Measurements from ENCODE around the gene NT5C3B. TPM values are rescaled to one million over a fixed set of nuclear protein-coding genes. Genes with fewer than 3 reads are reported as not detected.
A peak's percentile ranks its signal among the peaks of the same experiment; 100 is the strongest.

NT5C3B gene
- total and polyA plus RNA-seq, 12 donors, result 14.5 to 48.5 (median 21.4) TPM

DNA sequence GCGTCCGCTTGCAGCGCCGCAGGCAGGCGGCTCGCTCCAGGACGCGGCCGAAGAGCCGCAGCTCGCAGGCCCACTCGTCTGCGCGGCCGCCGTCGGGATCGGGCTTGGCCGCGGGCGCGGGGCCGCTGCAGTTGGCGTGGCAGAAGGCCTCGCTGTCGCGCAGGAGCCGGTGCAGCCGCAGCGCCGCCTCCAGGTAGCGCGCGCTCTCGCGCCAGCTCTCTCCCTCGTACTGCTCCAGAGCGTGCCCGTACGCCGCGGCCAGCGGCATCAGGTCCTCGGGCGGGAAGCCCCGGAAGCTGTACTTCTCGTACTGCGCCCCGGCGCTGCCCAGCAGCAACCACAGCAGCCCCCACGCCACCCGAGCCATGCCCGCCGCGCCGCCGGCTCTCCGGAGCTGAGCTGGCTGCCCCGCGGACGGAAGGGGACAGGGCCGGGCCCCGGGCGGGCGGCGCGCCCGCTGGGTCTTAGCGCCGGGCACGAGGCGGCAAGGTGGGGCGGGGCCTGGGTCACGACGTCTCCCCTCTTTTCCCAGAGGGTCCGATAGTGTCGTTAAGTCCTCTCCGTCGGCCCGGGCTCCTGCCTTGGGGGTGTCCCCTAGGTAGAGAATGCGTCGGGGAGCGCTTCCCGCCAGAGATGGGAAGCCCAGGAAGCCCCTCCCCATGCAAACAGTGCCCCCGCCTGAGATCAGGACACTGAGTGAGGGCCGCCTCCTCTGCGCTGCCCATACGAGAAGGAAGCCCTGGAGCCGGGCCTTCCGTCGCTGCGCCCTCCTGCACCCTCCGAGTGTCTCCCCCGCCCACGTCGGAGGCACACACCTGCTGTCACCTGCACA is 24.3 kb downstream of the NT5C3B start, which contains the start of gene P3H4:
TSS of gene P3H4 (minus strand) at position 401 of the 832 bp plus-strand sequence. CDS start at position 367, 34 bp downstream.
- peaks cover 0 to 32% (median 0%) of the 10 kb centered on the region in 7 donors for H3K27me3 ChIP-seq
- ATAC-seq (peak; percentile 76 to 89 (median 86)), DNase-seq (peak; percentile 68 to 83)
- intact Hi-C loops (cut with DNase I), result loop anchor here in 2 of 10 donors (2.0 to 5.0 kb wide), 2 partner anchors 39 to 49 kb away; no protein-coding TSS in a partner anchor
- 0% methylated on average over 93 to 96 of the region's 96 CpGs for WGBS, 2 donors
- peaks cover 0 to 5% (median 0%) of the 10 kb centered on the region in 9 donors for H3K36me3 ChIP-seq
- no peaks in the 10 kb centered on the region for H3K9me3 ChIP-seq
- H3K27ac ChIP-seq, result peak within 1 kb of the TSS; percentile 17 to 82 (median 74)
- peaks cover 6 to 35% (median 31%) of the 10 kb centered on the region in 9 donors for H3K4me1 ChIP-seq
- peak within 1 kb of the TSS; percentile 38 to 97 (median 74) for H3K4me3 ChIP-seq
- TF ChIP-seq, protein P1, sequence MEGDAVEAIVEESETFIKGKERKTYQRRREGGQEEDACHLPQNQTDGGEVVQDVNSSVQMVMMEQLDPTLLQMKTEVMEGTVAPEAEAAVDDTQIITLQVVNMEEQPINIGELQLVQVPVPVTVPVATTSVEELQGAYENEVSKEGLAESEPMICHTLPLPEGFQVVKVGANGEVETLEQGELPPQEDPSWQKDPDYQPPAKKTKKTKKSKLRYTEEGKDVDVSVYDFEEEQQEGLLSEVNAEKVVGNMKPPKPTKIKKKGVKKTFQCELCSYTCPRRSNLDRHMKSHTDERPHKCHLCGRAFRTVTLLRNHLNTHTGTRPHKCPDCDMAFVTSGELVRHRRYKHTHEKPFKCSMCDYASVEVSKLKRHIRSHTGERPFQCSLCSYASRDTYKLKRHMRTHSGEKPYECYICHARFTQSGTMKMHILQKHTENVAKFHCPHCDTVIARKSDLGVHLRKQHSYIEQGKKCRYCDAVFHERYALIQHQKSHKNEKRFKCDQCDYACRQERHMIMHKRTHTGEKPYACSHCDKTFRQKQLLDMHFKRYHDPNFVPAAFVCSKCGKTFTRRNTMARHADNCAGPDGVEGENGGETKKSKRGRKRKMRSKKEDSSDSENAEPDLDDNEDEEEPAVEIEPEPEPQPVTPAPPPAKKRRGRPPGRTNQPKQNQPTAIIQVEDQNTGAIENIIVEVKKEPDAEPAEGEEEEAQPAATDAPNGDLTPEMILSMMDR (IDR thresholded peaks at IDR 0.05), result peak; percentile 46 to 87 (median 72)

GRCh38 chr17:41810659-41811548 is 25.1 kb downstream of the NT5C3B start:
- H3K36me3 ChIP-seq, result peaks cover 0 to 9% (median 0%) of the 10 kb centered on the region in 9 donors
- peaks cover 6 to 35% (median 31%) of the 10 kb centered on the region in 9 donors for H3K4me1 ChIP-seq
- ATAC-seq (peak in 2 of 8 donors; percentile 5 to 6), DNase-seq (no peak)
- peak overlapping the region; percentile 17 to 82 (median 74) for H3K27ac ChIP-seq
- peak overlapping the region; percentile 38 to 97 (median 74) for H3K4me3 ChIP-seq
- TF ChIP-seq, protein P1 (IDR thresholded peaks at IDR 0.05), result no peak
- 28 to 30% methylated on average over 58 of the region's 58 CpGs for WGBS, 2 donors
- intact Hi-C loops (cut with DNase I), result loop anchor here in 2 of 10 donors (2.0 to 5.0 kb wide), 2 partner anchors 39 to 50 kb away; no protein-coding TSS in a partner anchor
- H3K9me3 ChIP-seq, result no peaks in the 10 kb centered on the region
- H3K27me3 ChIP-seq, result peaks cover 0 to 32% (median 0%) of the 10 kb centered on the region in 7 donors

DNA sequence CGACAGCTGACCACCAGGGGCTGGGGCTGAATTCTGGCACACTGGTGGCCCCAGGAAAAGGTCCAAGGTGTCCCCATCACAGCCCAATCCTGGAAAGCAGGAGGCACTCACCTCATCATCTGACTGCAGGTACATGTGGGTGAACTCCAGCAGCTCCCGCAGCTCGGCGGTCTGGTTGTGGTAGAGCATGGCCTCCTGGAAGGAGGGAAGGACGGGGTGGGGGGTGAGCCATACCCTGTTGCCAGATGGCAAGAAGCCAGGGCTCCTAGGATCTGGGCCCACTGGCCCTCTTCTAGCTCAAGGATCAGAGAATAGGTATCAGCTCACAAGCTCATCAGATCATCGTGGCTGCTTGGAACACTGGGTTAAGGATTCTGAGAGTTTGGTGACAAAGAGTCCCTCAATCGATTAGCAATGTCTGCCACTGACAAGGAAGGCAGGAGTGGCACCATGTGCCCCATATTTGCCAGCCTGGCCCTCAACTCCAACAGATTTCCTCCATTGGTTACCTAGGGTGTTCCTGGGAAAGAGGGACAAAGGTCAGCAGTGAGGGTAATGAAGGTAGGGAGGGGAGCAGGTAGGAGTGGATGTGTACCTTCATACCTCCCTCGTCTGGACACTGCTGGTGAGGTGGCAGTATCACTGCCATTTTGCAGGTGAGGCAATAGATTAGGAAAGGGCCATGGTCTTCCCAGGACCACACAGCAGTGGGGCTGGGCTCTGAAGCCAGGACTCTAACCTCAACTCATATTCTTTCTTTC is 29.2 kb downstream of the NT5C3B start:
- intact Hi-C loops (cut with DNase I), result no loop called here
- H3K4me3 ChIP-seq, result no peak overlapping the region
- H3K36me3 ChIP-seq, result peaks cover 0 to 15% (median 0%) of the 10 kb centered on the region in 9 donors
- peaks cover 0 to 19% (median 0%) of the 10 kb centered on the region in 7 donors for H3K27me3 ChIP-seq
- H3K27ac ChIP-seq, result no peak overlapping the region
- ATAC-seq (no peak), DNase-seq (no peak)
- TF ChIP-seq, protein P1 (IDR thresholded peaks at IDR 0.05), result no peak
- no peaks in the 10 kb centered on the region for H3K9me3 ChIP-seq
- peaks cover 6 to 23% (median 19%) of the 10 kb centered on the region in 9 donors for H3K4me1 ChIP-seq
- WGBS, 2 donors, result 92 to 94% methylated on average over 8 of the region's 8 CpGs

Measured in heart right ventricle (tissue), 16 donors.